ENCODE measurements around the gene BOLA1.
A peak's percentile ranks its signal among the peaks of the same experiment; 100 is the strongest.
"Not testable (repeated sequence)": the region's sequence is repeated elsewhere in the genome, so short reads cannot be mapped to it uniquely, and the experiment has no call there.

Gene BOLA1
- total RNA-seq, result 11.7 to 15.0 (median 14.6) reads per million in 4 experiments

GRCh38 chr1:149899460-149900284 lies at the start of gene BOLA1:
BOLA1 (plus strand) TSS chr1:149899568; CDS start chr1:149900060, 492 bp downstream.
- peak; percentile 68 for DNase-seq

- no peak for DNase-seq
Observed at GRCh38 chr1:149849947-149850360, 49.4 kb upstream of the BOLA1 start.

GRCh38 chr1:149850732-149851345 lies 48.5 kb upstream of the BOLA1 start:
- DNase-seq, result not testable (repeated sequence)

GRCh38 chr1:149851585-149852213 lies 47.7 kb upstream of the BOLA1 start:
- not testable (repeated sequence) for DNase-seq

GRCh38 chr1:149852263-149852662 lies 47.1 kb upstream of the BOLA1 start:
- not testable (repeated sequence) for DNase-seq

- not testable (repeated sequence) for DNase-seq
Observed at GRCh38 chr1:149860271-149860670, 39.1 kb upstream of the BOLA1 start.

GRCh38 chr1:149860684-149861496 lies 38.5 kb upstream of the BOLA1 start:
- not testable (repeated sequence) for DNase-seq

- DNase-seq, result not testable (repeated sequence)
Observed at GRCh38 chr1:149861497-149862054, 37.8 kb upstream of the BOLA1 start.

- not testable (repeated sequence) for DNase-seq
Observed at GRCh38 chr1:149866887-149867286, 32.5 kb upstream of the BOLA1 start.

- DNase-seq, result not testable (repeated sequence)
Observed at GRCh38 chr1:149873060-149873459, 26.3 kb upstream of the BOLA1 start.

GRCh38 chr1:149877211-149877946 lies 22.0 kb upstream of the BOLA1 start:
- DNase-seq, result no peak

- no peak for DNase-seq
Observed at GRCh38 chr1:149879556-149879955, 19.8 kb upstream of the BOLA1 start.

- DNase-seq, result no peak
Observed at GRCh38 chr1:149881876-149882275, 17.5 kb upstream of the BOLA1 start.

GRCh38 chr1:149883598-149884247 lies 15.6 kb upstream of the BOLA1 start:
- no peak for DNase-seq

- DNase-seq, result no peak
Observed at GRCh38 chr1:149884433-149885338, 14.7 kb upstream of the BOLA1 start.

- DNase-seq, result peak; percentile 51
Observed at GRCh38 chr1:149885339-149886120, 13.8 kb upstream of the BOLA1 start.

- DNase-seq, result not testable (repeated sequence)
Observed at GRCh38 chr1:149886121-149886395, 13.3 kb upstream of the BOLA1 start.

GRCh38 chr1:149886396-149887195 lies 12.8 kb upstream of the BOLA1 start:
- DNase-seq, result peak; percentile 79

- DNase-seq, result not testable (repeated sequence)
Observed at GRCh38 chr1:149887196-149887455, 12.2 kb upstream of the BOLA1 start.

Data from effector CD8-positive, alpha-beta T cell (primary cell).